H1 (cell line): Measurements from ENCODE around the gene OR10P1. TPM values are rescaled to one million over a fixed set of nuclear protein-coding genes. Genes with fewer than 3 reads are reported as not detected.

Source experiments
- CTCF ChIA-PET: fragments of 300-600 bp; sonication (Branson Sonifier 250); formaldehyde crosslinking; loops from one replicate; lab custom pipeline; 2021; ENCODE audit not compliant: partially characterized antibody; lab: Charles Lee
- POLR2A ChIA-PET: fragments of 300-600 bp; sonication (Branson Sonifier 250); formaldehyde crosslinking; loops from one replicate; lab custom pipeline; 2021; ENCODE audit warnings: inconsistent platforms; ENCODE audit not compliant: partially characterized antibody; lab: Charles Lee
- DNase-seq, 2 experiments: peaks; one replicate each; pipeline versions ENCODE4 v3.0.0 to v3.0.0-alpha.2; 2010 to 2022; ENCODE audit warnings: low spot score in 2 of 2, low read depth in 1 of 2, mixed read lengths in 1 of 2
- FAIRE-seq: peaks from 2 replicates; lab custom pipeline; 2011; peaks lifted over from hg19 to GRCh38; lab: Jason Lieb, UNC
- H2AFZ ChIP-seq: 2 replicates; pipeline ENCODE4 v1.8.1; 2012; ENCODE audit warnings: low read length, inconsistent platforms
- H2AK5ac ChIP-seq: 2 replicates; pipeline ENCODE4 v1.6.1; 2013; ENCODE audit warnings: low read depth, low read length
- H2BK120ac ChIP-seq: replicated peaks from 2 replicates; pipeline ENCODE3; 2013; ENCODE audit warnings: low read depth, low read length, inconsistent platforms
- H2BK12ac ChIP-seq: 2 replicates; pipeline ENCODE4 v1.6.1; 2013; ENCODE audit warnings: low read depth, low read length
- H2BK15ac ChIP-seq: 2 replicates; pipeline ENCODE4 v1.6.1; 2013; ENCODE audit warnings: low read length
- H2BK20ac ChIP-seq: 2 replicates; pipeline ENCODE4 v1.6.1; 2013; ENCODE audit warnings: low read length
- H2BK5ac ChIP-seq: 2 replicates; pipeline ENCODE4 v1.6.1; 2013; ENCODE audit warnings: low read depth, low read length
- H3K14ac ChIP-seq: 2 replicates; pipeline ENCODE4 v1.6.1; 2013; ENCODE audit warnings: inconsistent platforms; ENCODE audit not compliant: insufficient read length
- H3K18ac ChIP-seq: 2 replicates; pipeline ENCODE4 v1.6.1; 2013; ENCODE audit warnings: low read length; ENCODE audit errors: extremely low read depth
- H3K23ac ChIP-seq: 2 replicates; pipeline ENCODE4 v1.6.1; 2013; ENCODE audit warnings: inconsistent platforms; ENCODE audit not compliant: insufficient read length
- H3K23me2 ChIP-seq: 2 replicates; pipeline ENCODE4 v1.6.1; 2013; ENCODE audit warnings: low read depth, low read length
- H3K27ac ChIP-seq: 2 replicates; pipeline ENCODE4 v1.6.1; 2011; ENCODE audit warnings: low read depth, low read length, inconsistent platforms
- H3K27me3 ChIP-seq, 4 experiments: replicated peaks in 1 of 4; 1 replicate in 1 of 4; 2 replicates in 3 of 4; pipeline versions ENCODE4 v1.6.1 to v1.8.1; 2011 to 2013; ENCODE audit warnings: low read length in 3 of 4, mild to moderate bottlenecking in 3 of 4, inconsistent platforms in 2 of 4, mixed read lengths in 2 of 4, moderate library complexity in 1 of 4; ENCODE audit not compliant: control insufficient read depth in 3 of 4, insufficient read depth in 3 of 4; ENCODE audit errors: extremely low read depth in 1 of 4
- H3K36me3 ChIP-seq, 4 experiments: 2 replicates each; pipeline versions ENCODE4 v1.6.1 to v1.8.1; 2011 to 2013; ENCODE audit warnings: mild to moderate bottlenecking in 4 of 4, low read length in 3 of 4, moderate library complexity in 2 of 4, control low read depth in 1 of 4, inconsistent platforms in 1 of 4; ENCODE audit not compliant: insufficient read depth in 4 of 4, control insufficient read depth in 2 of 4
- H3K4ac ChIP-seq: replicated peaks from 2 replicates; pipeline ENCODE3; 2013; ENCODE audit warnings: low read length, low read depth, mixed read lengths, inconsistent platforms; ENCODE audit not compliant: insufficient read length
- H3K4me1 ChIP-seq, 4 experiments: replicated peaks in 1 of 4; 1 replicate in 1 of 4; 2 replicates in 3 of 4; pipeline versions ENCODE4 v1.6.1 to v1.8.1; 2011 to 2013; ENCODE audit warnings: low read length in 3 of 4, inconsistent platforms in 2 of 4, mixed read lengths in 1 of 4; ENCODE audit not compliant: insufficient read depth in 4 of 4, control insufficient read depth in 3 of 4
- H3K4me2 ChIP-seq, 2 experiments: 2 replicates each; pipeline versions ENCODE4 v1.6.1 to v1.8.1; 2011 to 2013; ENCODE audit warnings: low read depth in 2 of 2, low read length in 2 of 2, control low read depth in 1 of 2, inconsistent platforms in 1 of 2, mild to moderate bottlenecking in 1 of 2; ENCODE audit not compliant: insufficient read depth in 1 of 2
- H3K4me3 ChIP-seq, 4 experiments: fragments of 200-600, 300-600 bp in 1 of 4; sonication (generic), shearing (Covaris generic), sonication (Bioruptor Twin) in 1 of 4; 2 replicates each; pipeline versions ENCODE4 v1.5.1 to v1.8.1; 2011 to 2016; ENCODE audit warnings: low read length in 4 of 4, low read depth in 3 of 4, control low read depth in 2 of 4, inconsistent platforms in 2 of 4, mild to moderate bottlenecking in 2 of 4, mixed read lengths in 1 of 4, moderate library complexity in 1 of 4; ENCODE audit not compliant: insufficient read depth in 2 of 4; ENCODE audit errors: extremely low read depth in 1 of 4
- H3K56ac ChIP-seq: replicated peaks from 2 replicates; pipeline ENCODE3; 2013; ENCODE audit warnings: low read depth, mild to moderate bottlenecking, mixed read lengths, low read length, inconsistent platforms; ENCODE audit not compliant: insufficient read length
- H3K79me1 ChIP-seq: 2 replicates; pipeline ENCODE4 v1.6.1; 2013; ENCODE audit warnings: low read depth, low read length, control low read depth
- H3K79me2 ChIP-seq, 2 experiments: 2 replicates each; pipeline versions ENCODE4 v1.6.1 to v1.8.1; 2012 to 2013; ENCODE audit warnings: low read length in 2 of 2, mild to moderate bottlenecking in 2 of 2, inconsistent platforms in 1 of 2; ENCODE audit not compliant: insufficient read depth in 2 of 2, control insufficient read depth in 1 of 2
- H3K9ac ChIP-seq, 4 experiments: replicated peaks in 1 of 4; 1 replicate in 1 of 4; 2 replicates in 3 of 4; pipeline versions ENCODE4 v1.6.1 to v1.8.1; 2011 to 2013; ENCODE audit warnings: low read depth in 3 of 4, low read length in 3 of 4, control low read depth in 2 of 4, mild to moderate bottlenecking in 2 of 4, moderate library complexity in 2 of 4, inconsistent platforms in 1 of 4; ENCODE audit errors: extremely low read depth in 1 of 4
- H3K9me3 ChIP-seq, 2 experiments: 2 replicates each; pipeline versions ENCODE4 v1.6.1 to v1.8.1; 2012 to 2013; ENCODE audit warnings: mild to moderate bottlenecking in 2 of 2, moderate library complexity in 2 of 2, control low read depth in 1 of 2, inconsistent platforms in 1 of 2, low read depth in 1 of 2, low read length in 1 of 2, mixed read lengths in 1 of 2; ENCODE audit not compliant: insufficient read depth in 2 of 2
- H4K20me1 ChIP-seq, 2 experiments: replicated peaks in 1 of 2; 2 replicates each; pipeline versions ENCODE3 to v1.8.1; 2011 to 2013; ENCODE audit warnings: inconsistent platforms in 2 of 2, low read length in 2 of 2, mild to moderate bottlenecking in 1 of 2; ENCODE audit not compliant: insufficient read depth in 2 of 2, control insufficient read depth in 1 of 2
- H4K5ac ChIP-seq: 2 replicates; pipeline ENCODE4 v1.6.1; 2013; ENCODE audit warnings: low read length, low read depth, mixed read lengths, inconsistent platforms; ENCODE audit not compliant: insufficient read length
- H4K8ac ChIP-seq: 2 replicates; pipeline ENCODE4 v1.8.0; 2013; ENCODE audit warnings: mild to moderate bottlenecking, moderate library complexity, low read length, inconsistent platforms; ENCODE audit not compliant: insufficient read depth; ENCODE audit errors: extremely low read depth
- H4K91ac ChIP-seq: replicated peaks from 2 replicates; pipeline ENCODE3; 2013; ENCODE audit warnings: low read length, mixed read lengths, inconsistent platforms; ENCODE audit not compliant: insufficient read length
- CHD2 ChIP-seq: IDR thresholded peaks from 2 replicates; pipeline ENCODE4 v1.6.1; 2012; ENCODE audit warnings: low read length, improper control_type of control experiment
- HDAC6 ChIP-seq: IDR thresholded peaks from one replicate; pipeline ENCODE4 v1.7.1; 2012; ENCODE audit warnings: low read depth, mild to moderate bottlenecking, inconsistent platforms, low read length, moderate library complexity
- JUND ChIP-seq: IDR thresholded peaks from 2 replicates; pipeline ENCODE4 v1.6.1; 2011; ENCODE audit warnings: mild to moderate bottlenecking, improper control_type of control experiment, low read length
- NRF1 ChIP-seq: IDR thresholded peaks from 2 replicates; pipeline ENCODE4 v1.6.1; 2011; ENCODE audit warnings: mild to moderate bottlenecking, low read depth, low read length, improper control_type of control experiment
- SP2 ChIP-seq: IDR thresholded peaks from 2 replicates; pipeline ENCODE4 v1.6.1; 2012; ENCODE audit warnings: mild to moderate bottlenecking, low read length, inconsistent platforms
- WGBS, 2 experiments: shearing (Covaris generic) in 1 of 2; methylation state at CpG; one replicate each; pipeline versions ENCODE4 v1.1.6 to v1.1.7; 2013 to 2015; ENCODE audit warnings: low lambda C conversion rate in 2 of 2, mixed read lengths in 2 of 2, inconsistent platforms in 1 of 2, low coverage in 1 of 2, missing lambda C conversion rate in 1 of 2; ENCODE audit not compliant: insufficient replicate concordance in 2 of 2, insufficient coverage in 1 of 2, insufficient read length in 1 of 2; ENCODE audit errors: extremely low coverage in 1 of 2, missing lambda C conversion rate in 1 of 2; 5-methylcytosine and 5-hydroxymethylcytosine counted together
- polyA plus RNA-seq, 7 experiments: library from polyadenylated mRNA; depleted of rRNA in 3 of 7; stranded (reverse) in 5 of 7; unstranded in 2 of 7; fragments of >200 nt in 5 of 7; fragments of 200-250 nt in 2 of 7; gene quantifications; 1 replicate in 5 of 7; 2 replicates in 1 of 7; 4 replicates in 1 of 7; pipeline versions ENCODE4 v1.2.1 to v1.2.3, GENCODE V29; 2011 to 2013; ENCODE audit warnings: missing spikeins in 2 of 7, mixed read lengths in 2 of 7
- total RNA-seq: library from RNA; stranded (reverse); fragmentation: NEBNext Ultra II Directional; extraction: Animal tissue kit (Norgen Biotek cat#: 25700); gene quantifications from 2 replicates; pipeline ENCODE4 v1.2.1, GENCODE V29; 2021

Gene OR10P1
- total and polyA plus RNA-seq, 2 of the 8 experiments (the other 6 are each of a cell fraction or from before 2014, with no cell fraction given), result not detected

- no peak overlapping the region for H3K23ac ChIP-seq
- H3K9me3 ChIP-seq, result no peaks in the 10 kb centered on the region
- H4K5ac ChIP-seq, result no peak overlapping the region
- WGBS, 2 experiments, result 88% methylated on average over 1 of the region's 1 CpG; no CpG with 5 or more reads in 1 of the 2 experiments
- H3K18ac ChIP-seq, result no peak overlapping the region
- H3K4me1 ChIP-seq, result no peaks in the 10 kb centered on the region
- no peak overlapping the region for H4K8ac ChIP-seq
- ChIA-PET POLR2A (no interaction called here), CTCF (interaction anchor here (1.0 to 2.2 kb wide), 5 partner anchors 15 to 442 kb away, joined by 3 to 6 read pairs (median 4); no protein-coding TSS in a partner anchor)
- no peak overlapping the region for H2AFZ ChIP-seq
- H2BK5ac ChIP-seq, result no peak overlapping the region
- H3K4me2 ChIP-seq, result no peak overlapping the region
- no peak overlapping the region for H2BK12ac ChIP-seq
- no peaks in the 10 kb centered on the region for H3K36me3 ChIP-seq
- no peak overlapping the region for H3K14ac ChIP-seq
- H2BK120ac ChIP-seq, result no peak overlapping the region
- no peak overlapping the region for H2AK5ac ChIP-seq
- H3K4ac ChIP-seq, result no peak overlapping the region
- H2BK15ac ChIP-seq, result no peak overlapping the region
- no peaks in the 10 kb centered on the region for H3K79me1 ChIP-seq
- H3K9ac ChIP-seq, result no peak overlapping the region
- H3K56ac ChIP-seq, result no peak overlapping the region
- no peaks in the 10 kb centered on the region for H3K79me2 ChIP-seq
- H2BK20ac ChIP-seq, result no peak overlapping the region
- H4K20me1 ChIP-seq, result no peaks in the 10 kb centered on the region
- H3K27ac ChIP-seq, result no peak overlapping the region
- H3K27me3 ChIP-seq, result no peaks in the 10 kb centered on the region
- TF ChIP-seq CHD2, result no peak
- no peak for TF ChIP-seq HDAC6
- TF ChIP-seq SP2, result no peak
- TF ChIP-seq JUND, result no peak
- no peak for TF ChIP-seq NRF1
- DNase-seq (no peak), FAIRE-seq (no peak)
- no peak overlapping the region for H3K4me3 ChIP-seq
- no peaks in the 10 kb centered on the region for H3K23me2 ChIP-seq
- H4K91ac ChIP-seq, result no peak overlapping the region
Measured at GRCh38 chr12:55631056-55631455, 5.6 kb upstream of the OR10P1 start.
